ENCODE results near the gene PCCB. TPM values are rescaled to one million over a fixed set of nuclear protein-coding genes. Genes with fewer than 3 reads are reported as not detected.

PCCB gene
- total and polyA plus RNA-seq, 2 donors (not counting 3 experiments of a cell fraction or from before 2014, with no cell fraction given) = 28.6 to 36.5 TPM

DNA sequence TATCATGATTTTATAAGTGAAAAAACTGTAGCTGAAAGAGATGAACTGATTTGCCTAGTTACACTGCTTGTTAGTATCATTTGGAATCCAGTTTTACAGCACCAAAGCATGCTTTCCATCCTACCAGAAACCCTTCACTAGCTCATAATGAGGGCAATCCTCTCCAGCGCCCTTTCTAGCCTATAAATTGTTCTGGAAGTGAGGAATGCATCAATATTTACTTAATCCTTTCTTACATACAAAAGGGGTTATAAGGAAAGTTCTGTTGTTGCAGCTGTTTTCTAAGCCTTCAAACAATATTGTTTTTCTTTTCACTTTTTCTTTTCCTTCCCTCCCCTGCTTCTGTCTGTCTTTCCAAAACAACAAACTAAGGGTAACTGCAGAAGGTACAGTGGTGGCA lies 11.0 kb upstream of the PCCB start:
- H3K27ac ChIP-seq (ENCODE audit: insufficient read depth, low read depth, low read length) = no peak overlapping the region
- DNase-seq (ENCODE audit: low read depth, low spot score) (peak; percentile 18), FAIRE-seq (no peak)
- no peaks in the 10 kb centered on the region for H3K36me3 ChIP-seq (ENCODE audit: control insufficient read depth in 2 of 2, extremely low read depth in 1 of 2, insufficient read depth in 2 of 2, low read length in 2 of 2)
- CTCF ChIA-PET = interaction anchor here (0.9 to 1.9 kb wide), 2 partner anchors 12 to 160 kb away, joined by 3 read pairs; no protein-coding TSS in a partner anchor
- H3K9me1 ChIP-seq (replicated peaks; ENCODE audit: control insufficient read depth, extremely low read depth, insufficient read depth, low read length) = no peaks in the 10 kb centered on the region
- no peak overlapping the region for H3K9ac ChIP-seq (replicated peaks; ENCODE audit: extremely low read depth, insufficient read depth, low read length)
- H3K27me3 ChIP-seq (ENCODE audit: control insufficient read depth in 2 of 2, insufficient read depth in 2 of 2, low read length in 2 of 2) = peaks cover 5 to 13% of the 10 kb centered on the region in 2 experiments
- intact Hi-C loops (cut with micrococcal nuclease) (no loop called here), dilution Hi-C loops (cut with MboI; ENCODE audit: extremely low pct_ligation_motif_present, low sequenced_read_pairs) (no loop called here)
- H3K79me2 ChIP-seq (ENCODE audit: control insufficient read depth, insufficient read depth, low read length) = no peaks in the 10 kb centered on the region
- H3K4me3 ChIP-seq (replicated peaks in 1 of 3; ENCODE audit: insufficient read depth in 1 of 3, low read depth in 1 of 3, low read length in 3 of 3) = no peak overlapping the region
- no peak overlapping the region for H2AFZ ChIP-seq (ENCODE audit: low read depth, low read length)
- no peaks in the 10 kb centered on the region for H3K9me3 ChIP-seq (replicated peaks; ENCODE audit: control insufficient read depth, insufficient read depth, low read length)
- no peak for TF ChIP-seq JUN (IDR thresholded peaks at IDR 0.05; ENCODE audit: borderline replicate concordance, insufficient read depth, insufficient read length, low read depth)
- no peak for TF ChIP-seq POLR2AphosphoS5 (IDR thresholded peaks at IDR 0.05; ENCODE audit: insufficient read depth, low read depth, low read length)
- no peak for TF ChIP-seq POLR2A (IDR thresholded peaks at IDR 0.05; ENCODE audit: low read depth, low read length)
- TF ChIP-seq MYC (IDR thresholded peaks at IDR 0.05; ENCODE audit: low read depth, low read length) = no peak
- TF ChIP-seq, protein P1, sequence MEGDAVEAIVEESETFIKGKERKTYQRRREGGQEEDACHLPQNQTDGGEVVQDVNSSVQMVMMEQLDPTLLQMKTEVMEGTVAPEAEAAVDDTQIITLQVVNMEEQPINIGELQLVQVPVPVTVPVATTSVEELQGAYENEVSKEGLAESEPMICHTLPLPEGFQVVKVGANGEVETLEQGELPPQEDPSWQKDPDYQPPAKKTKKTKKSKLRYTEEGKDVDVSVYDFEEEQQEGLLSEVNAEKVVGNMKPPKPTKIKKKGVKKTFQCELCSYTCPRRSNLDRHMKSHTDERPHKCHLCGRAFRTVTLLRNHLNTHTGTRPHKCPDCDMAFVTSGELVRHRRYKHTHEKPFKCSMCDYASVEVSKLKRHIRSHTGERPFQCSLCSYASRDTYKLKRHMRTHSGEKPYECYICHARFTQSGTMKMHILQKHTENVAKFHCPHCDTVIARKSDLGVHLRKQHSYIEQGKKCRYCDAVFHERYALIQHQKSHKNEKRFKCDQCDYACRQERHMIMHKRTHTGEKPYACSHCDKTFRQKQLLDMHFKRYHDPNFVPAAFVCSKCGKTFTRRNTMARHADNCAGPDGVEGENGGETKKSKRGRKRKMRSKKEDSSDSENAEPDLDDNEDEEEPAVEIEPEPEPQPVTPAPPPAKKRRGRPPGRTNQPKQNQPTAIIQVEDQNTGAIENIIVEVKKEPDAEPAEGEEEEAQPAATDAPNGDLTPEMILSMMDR (IDR thresholded peaks at IDR 0.05; ENCODE audit: extremely low read depth in 1 of 2, insufficient read depth in 1 of 2, low read depth in 1 of 2, low read length in 2 of 2) = no peak
- no peak for TF ChIP-seq EZH2 (IDR thresholded peaks at IDR 0.05; ENCODE audit: borderline replicate concordance, low read depth, low read length, severe bottlenecking)
- no peak for TF ChIP-seq GATA2 (IDR thresholded peaks at IDR 0.05; ENCODE audit: insufficient read depth, insufficient read length, low read depth, low read length)
- TF ChIP-seq, protein P2, sequence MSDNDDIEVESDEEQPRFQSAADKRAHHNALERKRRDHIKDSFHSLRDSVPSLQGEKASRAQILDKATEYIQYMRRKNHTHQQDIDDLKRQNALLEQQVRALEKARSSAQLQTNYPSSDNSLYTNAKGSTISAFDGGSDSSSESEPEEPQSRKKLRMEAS (IDR thresholded peaks at IDR 0.05; ENCODE audit: insufficient read depth, insufficient read length) = no peak
- TF ChIP-seq FOS (IDR thresholded peaks at IDR 0.05; ENCODE audit: borderline replicate concordance, insufficient read depth, low read length) = no peak
- no peaks in the 10 kb centered on the region for H4K20me1 ChIP-seq (replicated peaks; ENCODE audit: control insufficient read depth, extremely low read depth, insufficient read depth, low read length)
- no peaks in the 10 kb centered on the region for H3K4me1 ChIP-seq (ENCODE audit: control insufficient read depth, extremely low read depth, insufficient read depth, low read length)
- POLR2A ChIA-PET = no interaction called here
- BruUV-seq (replicated peaks) = no TSS peak
- no peak overlapping the region for H3K4me2 ChIP-seq (ENCODE audit: insufficient read depth, low read length)

All from endothelial cell of umbilical vein (primary cell).